Effector memory CD4-positive, alpha-beta T cell (primary cell): ENCODE measurements around the gene PHYH.
"Not testable (repeated sequence)": the region's sequence is repeated elsewhere in the genome, so short reads cannot be mapped to it uniquely, and the experiment has no call there.

Experiments used
- DNase-seq, 3 donors: peaks; one replicate each; pipeline ENCODE4 v3.0.0-alpha.2; 2020
- H3K27ac ChIP-seq: 2 replicates; pipeline ENCODE4 v1.7.0; 2013; ENCODE audit warnings: mild to moderate bottlenecking, low read length, moderate library complexity; ENCODE audit not compliant: insufficient read depth, poor library complexity, severe bottlenecking
- H3K27me3 ChIP-seq: replicated peaks from 2 replicates; pipeline ENCODE4 v1.7.0; 2013; ENCODE audit warnings: mild to moderate bottlenecking, low read length; ENCODE audit not compliant: insufficient read depth, control insufficient read depth, poor library complexity, severe bottlenecking
- H3K36me3 ChIP-seq: 2 replicates; pipeline ENCODE4 v1.7.0; 2013; ENCODE audit warnings: mild to moderate bottlenecking, low read length, moderate library complexity; ENCODE audit not compliant: control insufficient read depth, insufficient read depth
- H3K4me1 ChIP-seq: 2 replicates; pipeline ENCODE4 v1.7.0; 2013; ENCODE audit warnings: low read length, mild to moderate bottlenecking; ENCODE audit not compliant: control insufficient read depth, insufficient read depth, poor library complexity, severe bottlenecking
- H3K4me3 ChIP-seq: 2 replicates; pipeline ENCODE4 v1.7.0; 2013; ENCODE audit warnings: low read length, low read depth, mild to moderate bottlenecking; ENCODE audit not compliant: insufficient read depth, poor library complexity, severe bottlenecking
- H3K9me3 ChIP-seq: 2 replicates; pipeline ENCODE4 v1.7.0; 2013; ENCODE audit warnings: mild to moderate bottlenecking, low read length, moderate library complexity; ENCODE audit not compliant: control insufficient read depth

The PHYH gene

GRCh38 chr10:13256627-13257026 is 43.2 kb downstream of the PHYH start:
- Histone ChIP-seq H3K4me1 (no peaks in the 10 kb centered on the region), H3K36me3 (no peaks in the 10 kb centered on the region), H3K27ac (no peak overlapping the region), H3K9me3 (no peaks in the 10 kb centered on the region), H3K4me3 (no peak overlapping the region), H3K27me3 (no peaks in the 10 kb centered on the region)
- DNase-seq = no peak

- no peak overlapping the region for H3K27ac ChIP-seq
- H3K9me3 ChIP-seq = no peaks in the 10 kb centered on the region
- DNase-seq = no peak
- no peaks in the 10 kb centered on the region for H3K4me1 ChIP-seq
- H3K4me3 ChIP-seq = no peak overlapping the region
- no peaks in the 10 kb centered on the region for H3K36me3 ChIP-seq
- no peaks in the 10 kb centered on the region for H3K27me3 ChIP-seq
Measured at GRCh38 chr10:13253726-13254125, 46.1 kb downstream of the PHYH start.

GRCh38 chr10:13247784-13248183 is 52.1 kb downstream of the PHYH start:
- H3K27me3 ChIP-seq = no peaks in the 10 kb centered on the region
- no peak overlapping the region for H3K27ac ChIP-seq

GRCh38 chr10:13247246-13247645 is 52.6 kb downstream of the PHYH start:
- Histone ChIP-seq H3K27me3 (no peaks in the 10 kb centered on the region), H3K36me3 (no peaks in the 10 kb centered on the region), H3K27ac (no peak overlapping the region), H3K4me3 (no peak overlapping the region), H3K9me3 (no peaks in the 10 kb centered on the region), H3K4me1 (no peaks in the 10 kb centered on the region)
- DNase-seq = no peak

More at GRCh38 chr10:13247784-13248183, 52.1 kb downstream of the PHYH start:
- no peak overlapping the region for H3K4me3 ChIP-seq
- no peak for DNase-seq
- H3K4me1 ChIP-seq = no peaks in the 10 kb centered on the region
- no peaks in the 10 kb centered on the region for H3K36me3 ChIP-seq
- H3K9me3 ChIP-seq = no peaks in the 10 kb centered on the region

- H3K4me1 ChIP-seq, H3K27me3 ChIP-seq, DNase-seq, H3K4me3 ChIP-seq, H3K36me3 ChIP-seq, H3K9me3 ChIP-seq, H3K27ac ChIP-seq: not testable (repeated sequence)
Measured at GRCh38 chr10:13242260-13242659, 57.6 kb downstream of the PHYH start.

DNA sequence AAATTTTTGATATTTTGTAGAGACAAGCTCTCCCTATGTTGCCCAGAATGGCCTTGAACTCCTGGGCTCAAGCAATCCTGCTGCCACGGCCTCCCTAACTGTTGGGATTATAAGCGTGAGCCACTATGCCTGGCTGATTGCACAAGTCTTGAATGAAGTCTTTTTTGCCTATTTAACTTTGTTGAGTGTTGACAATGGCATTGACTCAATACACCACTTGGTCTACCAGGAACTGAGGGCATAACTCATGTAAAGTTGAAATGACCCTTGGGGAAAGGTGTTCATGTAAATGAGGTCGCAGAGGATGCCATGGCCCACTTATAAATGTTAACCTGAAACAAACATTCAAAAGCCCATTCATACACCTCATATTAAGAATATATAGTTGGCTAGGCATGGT is 58.3 kb downstream of the PHYH start:
- no peak for DNase-seq
- H3K36me3 ChIP-seq = no peaks in the 10 kb centered on the region
- H3K27ac ChIP-seq = no peak overlapping the region
- no peaks in the 10 kb centered on the region for H3K27me3 ChIP-seq
- H3K4me3 ChIP-seq = no peak overlapping the region
- H3K4me1 ChIP-seq = no peaks in the 10 kb centered on the region
- H3K9me3 ChIP-seq = no peaks in the 10 kb centered on the region

DNA sequence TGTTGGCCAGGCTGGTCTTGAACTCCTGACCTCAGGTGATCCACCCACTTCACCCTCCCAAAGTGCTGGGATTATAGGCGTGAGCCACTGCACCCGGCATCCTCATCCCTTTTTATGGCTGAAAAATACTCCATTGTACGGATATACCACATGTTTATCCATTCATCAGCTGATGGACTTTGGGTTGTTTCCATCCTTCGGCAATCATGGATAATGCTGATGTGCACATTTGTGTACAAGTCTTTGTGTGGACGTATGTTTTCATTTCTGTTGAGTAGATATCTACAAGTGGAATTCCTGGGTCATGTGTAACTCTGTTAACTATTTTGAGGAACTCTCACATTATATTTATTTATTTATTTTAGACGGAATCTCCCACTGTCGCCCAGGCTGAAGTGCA is 59.9 kb downstream of the PHYH start:
- H3K27me3 ChIP-seq = no peaks in the 10 kb centered on the region
- no peak for DNase-seq
- H3K4me1 ChIP-seq = no peaks in the 10 kb centered on the region
- no peaks in the 10 kb centered on the region for H3K36me3 ChIP-seq
- H3K4me3 ChIP-seq = no peak overlapping the region
- H3K27ac ChIP-seq = no peak overlapping the region
- H3K9me3 ChIP-seq = no peaks in the 10 kb centered on the region

GRCh38 chr10:13238271-13239077 is 61.4 kb downstream of the PHYH start:
- Histone ChIP-seq H3K4me3 (no peak overlapping the region), H3K36me3 (no peaks in the 10 kb centered on the region), H3K4me1 (no peaks in the 10 kb centered on the region), H3K27ac (no peak overlapping the region), H3K27me3 (no peaks in the 10 kb centered on the region), H3K9me3 (no peaks in the 10 kb centered on the region)
- DNase-seq = no peak

DNA sequence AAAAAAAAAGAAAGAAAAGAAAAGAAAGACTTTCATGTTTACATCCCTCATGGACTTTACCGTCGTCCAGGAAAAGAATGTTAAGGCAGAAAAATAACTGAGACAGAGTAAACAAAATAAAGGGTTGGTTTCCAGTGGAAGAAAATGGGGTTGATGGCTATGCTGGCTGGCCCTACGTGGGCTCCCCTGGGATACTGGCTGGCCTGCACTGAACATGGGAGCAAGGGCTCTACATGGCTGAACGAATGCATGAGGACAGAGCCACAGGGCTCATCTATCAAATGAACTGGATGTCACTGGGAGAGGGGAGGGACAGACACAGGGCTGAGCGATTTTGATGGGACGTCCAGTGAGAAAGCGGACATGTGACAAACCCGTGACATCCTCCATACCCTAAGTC is 63.2 kb downstream of the PHYH start:
- no peak for DNase-seq
- Histone ChIP-seq H3K4me3 (no peak overlapping the region), H3K4me1 (no peaks in the 10 kb centered on the region), H3K36me3 (no peaks in the 10 kb centered on the region), H3K27me3 (no peaks in the 10 kb centered on the region), H3K27ac (no peak overlapping the region), H3K9me3 (no peaks in the 10 kb centered on the region)

DNA sequence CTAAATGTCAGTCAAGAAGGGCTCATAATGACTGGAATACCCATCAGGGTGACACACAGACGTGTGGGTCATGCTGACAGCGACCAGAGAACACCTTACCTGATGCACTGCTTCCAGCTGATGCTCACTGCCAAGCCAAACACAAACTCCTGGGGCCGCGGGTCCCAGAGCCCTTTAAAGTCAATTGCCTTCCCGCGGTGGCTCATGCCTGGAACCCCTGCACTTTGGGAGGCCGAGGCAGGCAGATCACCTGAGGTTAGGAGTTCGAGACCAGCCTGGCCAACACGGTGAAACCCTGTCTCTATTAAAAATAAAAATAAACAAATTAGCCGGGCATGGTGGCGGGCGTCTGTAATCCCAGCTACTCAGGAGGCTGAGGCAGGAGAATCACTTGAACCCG is 65.1 kb downstream of the PHYH start:
- not testable (repeated sequence) for H3K27ac ChIP-seq, H3K4me3 ChIP-seq, DNase-seq, H3K36me3 ChIP-seq, H3K27me3 ChIP-seq, H3K9me3 ChIP-seq, H3K4me1 ChIP-seq
